Pancreas (tissue), 10 donors: ENCODE measurements around the gene SIK2. TPM values are rescaled to one million over a fixed set of nuclear protein-coding genes. Genes with fewer than 3 reads are reported as not detected.

ENCODE experiments used
- ATAC-seq, 4 donors: fragments of 200-7000 bp; cut with Tn5 transposase; one replicate each; pipeline versions ENCODE4 v1.8.0 to v1.9.1; 2020; ENCODE audit warnings: mild to moderate bottlenecking in 4 of 4, moderate library complexity in 4 of 4
- DNase-seq, 6 donors: peaks; one replicate each; pipeline ENCODE4 v3.0.0-alpha.2; 2020
- FAIRE-seq: peaks from 2 replicates; lab custom pipeline; 2012; peaks lifted over from hg19 to GRCh38; lab: Jason Lieb, UNC
- H3K27ac ChIP-seq, 4 donors: fragments of 200-600 bp; sonication (generic); 1 replicate in 3 of 4; 2 replicates in 1 of 4; pipeline versions ENCODE4 v1.5.0 to v1.8.0; 2020
- H3K27me3 ChIP-seq, 4 donors: fragments of 200-600 bp; one replicate each; pipeline ENCODE4 v1.8.0; 2021
- H3K36me3 ChIP-seq, 3 donors: fragments of 200-600 bp; sonication (generic) in 1 of 3; one replicate each; pipeline versions ENCODE4 v1.5.0 to v1.8.0; 2020 to 2021
- H3K4me1 ChIP-seq, 3 donors: fragments of 200-600 bp; one replicate each; pipeline ENCODE4 v1.8.0; 2021
- H3K4me3 ChIP-seq, 4 donors: fragments of 200-600 bp; sonication (generic) in 2 of 4; one replicate each; pipeline versions ENCODE4 v1.5.0 to v1.8.0; 2020 to 2021
- H3K9me3 ChIP-seq, 4 donors: fragments of 200-600 bp; one replicate each; pipeline ENCODE4 v1.8.0; 2021
- WGBS, 2 donors: extraction: QIAGEN DNeasy Blood & Tissue Kit; methylation state at CpG; one replicate each; pipeline ENCODE4 v1.1.7; 2013; 5-methylcytosine and 5-hydroxymethylcytosine counted together
- intact Hi-C, 3 donors: fragments of 100-400 bp; cut with DNase I; formaldehyde crosslinking; loops; one replicate each; pipeline versions ENCODE4 v1.11.1 to v1.14.2; 2022
- polyA plus RNA-seq, 2 donors: library from polyadenylated mRNA; stranded (reverse); fragments of 200-250 nt; gene quantifications; one replicate each; pipeline ENCODE4 v1.2.3, GENCODE V29; 2013
- total RNA-seq, 6 donors: library from RNA; stranded (reverse); fragmentation: NEBNext Ultra II Directional in 4 of 6; extraction: Animal tissue kit (Norgen Biotek cat#: 25700) in 4 of 6; gene quantifications; one replicate each; pipeline versions ENCODE4 v1.2.1 to v1.2.4, GENCODE V29; 2021 to 2023
- TF ChIP-seq, protein P1 (sequence below), 4 donors: fragments of 200-600 bp; sonication (generic) in 3 of 4; IDR thresholded peaks; one replicate each; pipeline versions ENCODE4 v1.5.0 to v1.8.0; 2021; ENCODE audit warnings: antibody characterized with exemption in 4 of 4
- donor health status: healthy with polysubstance abuse.
- donor health status: DM: no; HTN: no; CAD: no; lungs with moderate emphysema.
- donor health status: DM: no; HTN: no; CAD: no.
- donor health status: control.
- donor health status: control.
- donor health status: Bipolar disorder and iron deficiency.
- donor health status: DM: yes; HTN: yes; CAD: no.
- donor health status: DM: no; HTN: no; CAD: no.
- donor health status: DM: no; HTN: no; CAD: no.
- donor health status: DM: yes; HTN: yes; CAD: no.

The SIK2 gene
- total and polyA plus RNA-seq, 8 donors: 4.7 to 24.7 (median 17.5) TPM

- H3K27me3 ChIP-seq: no peaks in the 10 kb centered on the region
- H3K36me3 ChIP-seq: no peaks in the 10 kb centered on the region
- ATAC-seq: no peak
- peaks cover 35 to 58% (median 41%) of the 10 kb centered on the region in 3 donors for H3K4me1 ChIP-seq
- FAIRE-seq: no peak
- H3K9me3 ChIP-seq: no peaks in the 10 kb centered on the region
- H3K4me3 ChIP-seq: no peak overlapping the region
- TF ChIP-seq, protein P1, sequence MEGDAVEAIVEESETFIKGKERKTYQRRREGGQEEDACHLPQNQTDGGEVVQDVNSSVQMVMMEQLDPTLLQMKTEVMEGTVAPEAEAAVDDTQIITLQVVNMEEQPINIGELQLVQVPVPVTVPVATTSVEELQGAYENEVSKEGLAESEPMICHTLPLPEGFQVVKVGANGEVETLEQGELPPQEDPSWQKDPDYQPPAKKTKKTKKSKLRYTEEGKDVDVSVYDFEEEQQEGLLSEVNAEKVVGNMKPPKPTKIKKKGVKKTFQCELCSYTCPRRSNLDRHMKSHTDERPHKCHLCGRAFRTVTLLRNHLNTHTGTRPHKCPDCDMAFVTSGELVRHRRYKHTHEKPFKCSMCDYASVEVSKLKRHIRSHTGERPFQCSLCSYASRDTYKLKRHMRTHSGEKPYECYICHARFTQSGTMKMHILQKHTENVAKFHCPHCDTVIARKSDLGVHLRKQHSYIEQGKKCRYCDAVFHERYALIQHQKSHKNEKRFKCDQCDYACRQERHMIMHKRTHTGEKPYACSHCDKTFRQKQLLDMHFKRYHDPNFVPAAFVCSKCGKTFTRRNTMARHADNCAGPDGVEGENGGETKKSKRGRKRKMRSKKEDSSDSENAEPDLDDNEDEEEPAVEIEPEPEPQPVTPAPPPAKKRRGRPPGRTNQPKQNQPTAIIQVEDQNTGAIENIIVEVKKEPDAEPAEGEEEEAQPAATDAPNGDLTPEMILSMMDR (IDR thresholded peaks at IDR 0.05): no peak
- WGBS, 2 donors: 85 to 89% methylated on average over 8 of the region's 8 CpGs
- DNase-seq: peak in 1 of 6 donors; percentile 36
- intact Hi-C loops: no loop called here
- H3K27ac ChIP-seq: peak overlapping the region; percentile 31 to 86 (median 58)
These were observed 132.1 kb downstream of the SIK2 start for GRCh38 chr11:111734101-111734953.

GRCh38 chr11:111734954-111735261 is 132.7 kb downstream of the SIK2 start:
- ATAC-seq (no peak), FAIRE-seq (no peak), DNase-seq (no peak)
- 83 to 94% methylated on average over 6 of the region's 6 CpGs for WGBS, 2 donors
- TF ChIP-seq, protein P1 (IDR thresholded peaks at IDR 0.05): no peak
- H3K27ac ChIP-seq: peak overlapping the region; percentile 31 to 86 (median 58)
- peaks cover 34 to 58% (median 41%) of the 10 kb centered on the region in 3 donors for H3K4me1 ChIP-seq
- no peaks in the 10 kb centered on the region for H3K9me3 ChIP-seq
- intact Hi-C loops: no loop called here
- H3K27me3 ChIP-seq: no peaks in the 10 kb centered on the region
- H3K4me3 ChIP-seq: no peak overlapping the region
- H3K36me3 ChIP-seq: no peaks in the 10 kb centered on the region

GRCh38 chr11:111735262-111736116 is 133.2 kb downstream of the SIK2 start:
- Histone ChIP-seq H3K9me3 (no peaks in the 10 kb centered on the region), H3K27me3 (no peaks in the 10 kb centered on the region), H3K27ac (peak overlapping the region; percentile 31 to 86 (median 58)), H3K4me3 (peak overlapping the region in 1 of 4 donors; percentile 21), H3K4me1 (peaks cover 28 to 55% (median 41%) of the 10 kb centered on the region in 3 donors), H3K36me3 (peaks cover 0 to under 1% (median 0%) of the 10 kb centered on the region in 3 donors)
- WGBS, 2 donors: 68 to 69% methylated on average over 19 of the region's 19 CpGs
- intact Hi-C loops: no loop called here
- TF ChIP-seq, protein P1 (IDR thresholded peaks at IDR 0.05): no peak
- peak; percentile 41 to 73 (median 55) for ATAC-seq
- FAIRE-seq: no peak
- DNase-seq: peak in 5 of 6 donors; percentile 46 to 78 (median 52)

DNA sequence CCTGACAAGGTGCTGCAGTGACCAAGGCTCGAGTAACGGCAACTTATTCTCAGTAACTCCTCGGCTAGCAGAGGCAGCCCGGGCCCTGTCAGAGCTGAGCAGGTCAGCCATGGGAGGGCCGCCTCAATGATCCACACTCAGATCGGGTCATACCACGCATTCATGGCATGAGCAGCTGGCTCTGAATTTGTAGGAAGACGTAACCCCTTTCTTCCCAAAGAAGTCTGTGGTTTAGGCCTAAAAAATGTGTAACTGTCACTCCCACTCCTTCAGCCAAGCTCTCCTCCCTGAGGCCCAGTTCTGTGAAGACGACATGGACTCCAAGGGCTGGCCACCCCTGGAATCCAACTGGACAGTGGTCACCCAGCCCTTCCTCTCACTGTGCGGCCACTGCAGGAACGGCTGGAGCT is 133.9 kb downstream of the SIK2 start:
- 83 to 84% methylated on average over 11 of the region's 11 CpGs for WGBS, 2 donors
- Histone ChIP-seq H3K4me1 (peaks cover 21 to 49% (median 41%) of the 10 kb centered on the region in 3 donors), H3K4me3 (no peak overlapping the region), H3K9me3 (no peaks in the 10 kb centered on the region), H3K36me3 (peaks cover 0 to 7% (median 6%) of the 10 kb centered on the region in 3 donors), H3K27me3 (no peaks in the 10 kb centered on the region), H3K27ac (peak overlapping the region; percentile 31 to 86 (median 60))
- DNase-seq (peak in 1 of 6 donors; percentile 33), ATAC-seq (no peak), FAIRE-seq (no peak)
- TF ChIP-seq, protein P1 (IDR thresholded peaks at IDR 0.05): no peak
- intact Hi-C loops: no loop called here
